SK-N-SH (cell line): Measurements from ENCODE around the gene ZNF24.

ENCODE experiments used
- CHD2 ChIP-seq: fragments of 150-350 bp; IDR thresholded peaks from 2 replicates; pipeline ENCODE4 v1.6.1; 2018; ENCODE audit warnings: low read length; ENCODE audit not compliant: partially characterized antibody
- CTCF ChIP-seq: fragments of 200-600 bp; sonication (generic); IDR thresholded peaks from 2 replicates; pipeline ENCODE4 v1.6.1; 2017; ENCODE audit warnings: antibody characterized with exemption, mild to moderate bottlenecking, moderate library complexity
- ELF1 ChIP-seq: IDR thresholded peaks from 2 replicates; pipeline ENCODE4 v1.4.0; 2012
- EP300 ChIP-seq, 2 experiments: IDR thresholded peaks; 2 replicates each; pipeline versions ENCODE4 v1.4.0 to v1.6.1; 2012; ENCODE audit warnings: borderline replicate concordance in 1 of 2, low read depth in 1 of 2, low read length in 1 of 2
- GABPA ChIP-seq: IDR thresholded peaks from 2 replicates; pipeline ENCODE4 v1.4.0; 2012; ENCODE audit warnings: low read depth, mild to moderate bottlenecking
- GATA2 ChIP-seq: sonication (generic); formaldehyde crosslinking; IDR thresholded peaks from 2 replicates; pipeline ENCODE4 v1.5.0; 2020; ENCODE audit warnings: mild to moderate bottlenecking, missing genetic modification reagents
- MXI1 ChIP-seq: IDR thresholded peaks from 2 replicates; pipeline ENCODE4 v1.6.1; 2012; ENCODE audit warnings: mild to moderate bottlenecking, low read depth, low read length, improper control_type of control experiment
- NFIC ChIP-seq: IDR thresholded peaks from 2 replicates; pipeline ENCODE4 v1.4.0; 2012; ENCODE audit warnings: borderline replicate concordance
- RAD21 ChIP-seq: IDR thresholded peaks from 2 replicates; pipeline ENCODE4 v1.6.1; 2012; ENCODE audit warnings: mild to moderate bottlenecking, low read length
- RCOR1 ChIP-seq: fragments of 150-350 bp; IDR thresholded peaks from 2 replicates; pipeline ENCODE4 v1.6.1; 2017; ENCODE audit warnings: antibody characterized with exemption, low read length
- REST ChIP-seq: IDR thresholded peaks from 2 replicates; pipeline ENCODE4 v1.6.1; 2012; ENCODE audit warnings: mild to moderate bottlenecking, low read depth, low read length, moderate library complexity
- SMC3 ChIP-seq: IDR thresholded peaks from 2 replicates; pipeline ENCODE4 v1.6.1; 2012; ENCODE audit warnings: low read depth, low read length, improper control_type of control experiment
- YY1 ChIP-seq: IDR thresholded peaks from 2 replicates; pipeline ENCODE4 v1.4.0; 2012; ENCODE audit warnings: low read depth, mild to moderate bottlenecking
- ZBTB33 ChIP-seq: IDR thresholded peaks from 2 replicates; pipeline ENCODE4 v1.4.0; 2012; ENCODE audit warnings: low read depth, borderline replicate concordance

- no peak for TF ChIP-seq MXI1
- TF ChIP-seq EP300 (IDR thresholded peaks at IDR 0.05; ENCODE audit: borderline replicate concordance in 1 of 2, low read depth in 1 of 2, low read length in 1 of 2), result no peak
- no peak for TF ChIP-seq CTCF
- TF ChIP-seq CHD2, result no peak
- TF ChIP-seq RAD21, result no peak
- TF ChIP-seq RCOR1, result no peak
- TF ChIP-seq REST, result no peak
- TF ChIP-seq YY1, result no peak
- TF ChIP-seq SMC3, result no peak
- TF ChIP-seq GATA2 (CRISPR knock-in tag), result no peak
- no peak for TF ChIP-seq NFIC
- TF ChIP-seq ELF1, result no peak
- TF ChIP-seq ZBTB33, result no peak
- TF ChIP-seq GABPA, result no peak
Measured at GRCh38 chr18:35283923-35284794, 60.1 kb downstream of the ZNF24 start.
